A549 treated with DMSO at 1 μM for 4 hours (cell line): ENCODE measurements around the gene OSBP2. TPM values are rescaled to one million over a fixed set of nuclear protein-coding genes. Genes with fewer than 3 reads are reported as not detected.

ENCODE experiments used
- total RNA-seq: library from RNA; stranded (reverse); fragments of 200-300 nt; extraction: Qiagen RNA extraction; gene quantifications from 5 replicates; pipeline ENCODE4 v1.2.3, GENCODE V29; 2022; ENCODE audit warnings: low read depth

OSBP2 gene
- total RNA-seq: 10.6 to 15.3 TPM (median 13.9 TPM) in 5 replicates

GRCh38 chr22:30694640-30695350, at the start of gene OSBP2:
Gene OSBP2 (plus strand): TSS chr22:30694874. CDS start chr22:30694910, 36 bp downstream.

GRCh38 chr22:30667494-30668385, 26.9 kb upstream of the OSBP2 start, which contains the start of gene DUSP18:
Gene DUSP18 (minus strand): TSS chr22:30667875. CDS start chr22:30664003, 3,872 bp downstream.

Other genes starting within 250 kb of the OSBP2 start
- not detected in 5 replicates for gene SEC14L3, start 222.9 kb upstream of the OSBP2 start, total RNA-seq
- gene SEC14L4, start 189.2 kb upstream of the OSBP2 start, total RNA-seq: 4.8 to 6.2 TPM (median 5.5 TPM) in 5 replicates
- gene SEC14L6, start 148.1 kb upstream of the OSBP2 start, total RNA-seq: not detected in 5 replicates
- gene GAL3ST1, start 120.2 kb upstream of the OSBP2 start, total RNA-seq: 6.6 to 9.7 TPM (median 8.0 TPM) in 5 replicates
- gene PES1, start 103.0 kb upstream of the OSBP2 start, total RNA-seq: 107 to 133 TPM (median 113 TPM) in 5 replicates
- gene TCN2, start 87.7 kb upstream of the OSBP2 start, total RNA-seq: 4.0 to 5.2 TPM (median 4.9 TPM) in 5 replicates
- 5.4 to 7.3 TPM (median 6.5 TPM) in 5 replicates for gene SLC35E4, start 59.1 kb upstream of the OSBP2 start, total RNA-seq
- gene DUSP18, start 27.0 kb upstream of the OSBP2 start, total RNA-seq: 3.8 to 5.9 TPM (median 5.1 TPM) in 5 replicates